ENCODE data around the gene NPY2R. TPM values are rescaled to one million over a fixed set of nuclear protein-coding genes. Genes with fewer than 3 reads are reported as not detected.

NPY2R gene
- total RNA-seq, 1 experiment from 2014 or later = not detected

- no TSS peak for BruUV-seq (replicated peaks)
Observed at GRCh38 chr4:155241664-155242063, 33.2 kb downstream of the NPY2R start.

GRCh38 chr4:155245105-155245504, 36.7 kb downstream of the NPY2R start:
- BruUV-seq (replicated peaks) = no TSS peak
- Histone ChIP-seq H3K36me3 (ENCODE audit: control insufficient read depth in 1 of 2, insufficient read depth in 2 of 2, low read length in 2 of 2) (no peaks in the 10 kb centered on the region), H4K20me1 (ENCODE audit: insufficient read depth) (no peaks in the 10 kb centered on the region), H3K4me1 (ENCODE audit: control insufficient read depth in 1 of 2, insufficient read depth in 2 of 2, low read length in 2 of 2) (no peaks in the 10 kb centered on the region), H3K9ac (ENCODE audit: low read length) (no peak overlapping the region), H2AFZ (ENCODE audit: low read depth, low read length, poor library complexity, severe bottlenecking) (no peak overlapping the region), H3K9me2 (ENCODE audit: insufficient read depth) (no peaks in the 10 kb centered on the region), H3K9me3 (ENCODE audit: control insufficient read depth in 1 of 2, insufficient read depth in 1 of 2, low read depth in 1 of 2, low read length in 2 of 2) (no peaks in the 10 kb centered on the region), H3K4me3 (replicated peaks in 1 of 2; ENCODE audit: low read depth in 1 of 2, low read length in 2 of 2) (no peak overlapping the region), H3K27ac (ENCODE audit: low read depth, low read length) (no peak overlapping the region), H3K4me2 (ENCODE audit: low read length) (no peak overlapping the region), H3K79me2 (ENCODE audit: insufficient read depth, low read length) (no peaks in the 10 kb centered on the region), H3K27me3 (ENCODE audit: insufficient read depth, low read length) (no peaks in the 10 kb centered on the region)
- no peak for DNase-seq (ENCODE audit: low read depth, low spot score)
- intact Hi-C loops (cut with micrococcal nuclease) = no loop called here
- CTCF ChIA-PET = no interaction called here
- POLR2A ChIA-PET = no interaction called here
- RAD21 ChIA-PET (ENCODE audit: low non-redundant PET in 1 of 2, low total read pairs in 2 of 2, uncharacterized antibody in 2 of 2, unreplicated experiment in 2 of 2) = no interaction called here
- ATAC-seq = no peak
- TF ChIP-seq ZBTB33 (IDR thresholded peaks at IDR 0.05; ENCODE audit: extremely low read depth, insufficient replicate concordance, low read length) (no peak), ATF3 (IDR thresholded peaks at IDR 0.05) (no peak), CEBPB (IDR thresholded peaks at IDR 0.05; ENCODE audit: low read depth) (no peak), ZNF274 (IDR thresholded peaks at IDR 0.05; ENCODE audit: low read depth, low read length) (no peak), REST (IDR thresholded peaks at IDR 0.05; ENCODE audit: low read depth) (no peak)

More at GRCh38 chr4:155241664-155242063, 33.2 kb downstream of the NPY2R start:
- Histone ChIP-seq H3K4me1 (ENCODE audit: control insufficient read depth in 1 of 2, insufficient read depth in 2 of 2, low read length in 2 of 2) (no peaks in the 10 kb centered on the region), H3K36me3 (ENCODE audit: control insufficient read depth in 1 of 2, insufficient read depth in 2 of 2, low read length in 2 of 2) (no peaks in the 10 kb centered on the region), H3K9me2 (ENCODE audit: insufficient read depth) (no peaks in the 10 kb centered on the region), H3K4me3 (replicated peaks in 1 of 2; ENCODE audit: low read depth in 1 of 2, low read length in 2 of 2) (no peak overlapping the region), H3K9ac (ENCODE audit: low read length) (no peak overlapping the region), H2AFZ (ENCODE audit: low read depth, low read length, poor library complexity, severe bottlenecking) (no peak overlapping the region), H4K20me1 (ENCODE audit: insufficient read depth) (no peaks in the 10 kb centered on the region), H3K79me2 (ENCODE audit: insufficient read depth, low read length) (no peaks in the 10 kb centered on the region), H3K4me2 (ENCODE audit: low read length) (no peak overlapping the region), H3K9me3 (ENCODE audit: control insufficient read depth in 1 of 2, insufficient read depth in 1 of 2, low read depth in 1 of 2, low read length in 2 of 2) (no peaks in the 10 kb centered on the region), H3K27ac (ENCODE audit: low read depth, low read length) (no peak overlapping the region), H3K27me3 (ENCODE audit: insufficient read depth, low read length) (no peaks in the 10 kb centered on the region)
- ATAC-seq (no peak), DNase-seq (ENCODE audit: low read depth, low spot score) (no peak)
- intact Hi-C loops (cut with micrococcal nuclease) = no loop called here
- TF ChIP-seq ZBTB33 (IDR thresholded peaks at IDR 0.05; ENCODE audit: extremely low read depth, insufficient replicate concordance, low read length) = no peak
- ChIA-PET RAD21 (ENCODE audit: low non-redundant PET in 1 of 2, low total read pairs in 2 of 2, uncharacterized antibody in 2 of 2, unreplicated experiment in 2 of 2) (no interaction called here), POLR2A (no interaction called here), CTCF (no interaction called here)

Measured in HCT116 (cell line).